Stimulated activated CD8-positive, alpha-beta memory T cell treated with anti-CD3 and anti-CD28 coated beads, Interleukin-15, amount 100 ng/mL, for 4 hours (primary cell): Measurements from ENCODE around the gene DUSP22.

Experiments
- DNase-seq, 2 donors: peaks; one replicate each; pipeline ENCODE4 v3.0.0-alpha.2; 2020; ENCODE audit warnings: low read depth in 2 of 2

Gene DUSP22

DNA sequence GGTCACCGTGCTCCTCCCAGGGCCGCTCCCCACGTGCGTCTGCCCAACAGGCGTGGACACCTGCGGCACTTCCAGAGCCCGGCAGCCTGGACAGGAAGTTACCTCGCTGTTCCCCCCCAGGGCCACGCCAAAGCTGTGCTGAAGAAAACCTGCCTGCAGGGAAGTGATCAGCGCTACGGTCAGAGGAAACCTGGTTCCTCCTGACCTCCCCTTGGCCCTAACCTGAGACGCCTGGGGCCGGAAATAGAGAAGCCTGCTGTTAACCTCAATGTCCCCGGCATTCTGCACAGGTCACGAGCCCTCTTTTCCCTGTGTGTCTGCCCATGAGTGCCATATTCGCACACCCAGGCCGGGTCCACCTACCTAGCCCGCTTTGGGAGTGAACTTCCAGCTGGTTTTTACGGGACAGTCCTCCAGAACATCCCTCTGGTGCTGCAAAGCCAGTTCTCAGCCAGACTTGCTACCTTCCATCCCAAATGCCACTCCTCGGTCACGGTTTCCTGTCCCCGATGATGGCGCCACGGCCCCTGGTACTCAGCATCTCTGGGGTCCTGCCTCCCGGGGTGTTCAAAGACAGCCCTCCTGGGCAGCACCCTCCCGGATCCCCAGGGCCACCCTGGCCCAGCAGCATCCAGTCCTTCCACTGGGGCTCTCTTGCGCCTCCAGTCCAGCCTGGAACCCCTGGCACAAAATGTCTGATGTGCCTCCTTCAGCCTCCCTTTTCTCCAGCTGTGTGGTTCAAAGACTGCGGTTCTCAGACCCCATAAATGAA, 87.3 kb downstream of the DUSP22 start:
- DNase-seq: no peak

DNA sequence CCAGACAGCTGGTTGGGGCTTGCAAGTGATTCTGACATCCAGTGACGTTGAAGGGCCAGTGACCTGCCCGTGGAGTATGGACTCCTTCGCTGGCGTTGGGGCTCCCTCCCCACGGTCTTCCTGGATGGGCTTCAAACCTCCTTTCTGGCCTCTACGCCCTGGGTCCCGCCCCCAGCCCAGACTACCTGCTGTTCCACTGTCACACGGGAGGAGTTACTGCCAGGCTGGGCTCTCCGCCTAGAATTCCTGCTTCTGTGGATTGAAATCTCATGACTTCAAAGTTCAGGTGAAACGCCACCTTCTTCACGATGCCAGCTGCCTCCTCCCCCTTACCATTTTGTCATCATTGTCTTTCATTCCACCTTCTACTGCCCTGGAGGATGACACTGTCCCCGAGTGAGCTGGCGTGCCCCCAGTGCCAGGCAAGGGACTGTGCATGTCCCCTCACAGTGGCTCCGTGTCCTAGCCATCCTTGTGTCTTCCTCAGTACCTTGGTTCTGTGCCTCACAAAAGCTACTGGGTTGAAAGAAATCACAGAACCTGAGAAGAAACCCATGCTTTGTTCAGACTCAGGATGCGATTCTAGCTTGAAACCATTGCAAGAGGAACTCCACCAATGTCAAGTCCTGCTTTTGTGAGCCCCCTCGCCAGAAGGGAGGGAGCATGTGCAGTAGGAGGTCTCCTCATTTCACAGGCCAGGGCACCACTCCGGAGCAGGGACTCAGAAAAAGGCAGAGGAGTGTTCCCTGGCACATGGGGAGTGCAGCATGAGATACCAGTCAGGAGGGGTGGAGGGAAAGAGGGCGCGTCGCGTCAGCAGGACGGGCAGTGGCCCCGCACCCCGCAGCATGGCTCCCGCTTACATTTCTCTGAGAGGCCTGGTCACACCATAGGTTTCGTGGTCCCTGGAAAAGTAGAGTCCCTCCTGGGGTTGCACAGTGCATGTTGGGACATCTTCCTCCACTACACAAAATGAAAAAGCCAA, 88.2 kb downstream of the DUSP22 start:
- DNase-seq: no peak

DNA sequence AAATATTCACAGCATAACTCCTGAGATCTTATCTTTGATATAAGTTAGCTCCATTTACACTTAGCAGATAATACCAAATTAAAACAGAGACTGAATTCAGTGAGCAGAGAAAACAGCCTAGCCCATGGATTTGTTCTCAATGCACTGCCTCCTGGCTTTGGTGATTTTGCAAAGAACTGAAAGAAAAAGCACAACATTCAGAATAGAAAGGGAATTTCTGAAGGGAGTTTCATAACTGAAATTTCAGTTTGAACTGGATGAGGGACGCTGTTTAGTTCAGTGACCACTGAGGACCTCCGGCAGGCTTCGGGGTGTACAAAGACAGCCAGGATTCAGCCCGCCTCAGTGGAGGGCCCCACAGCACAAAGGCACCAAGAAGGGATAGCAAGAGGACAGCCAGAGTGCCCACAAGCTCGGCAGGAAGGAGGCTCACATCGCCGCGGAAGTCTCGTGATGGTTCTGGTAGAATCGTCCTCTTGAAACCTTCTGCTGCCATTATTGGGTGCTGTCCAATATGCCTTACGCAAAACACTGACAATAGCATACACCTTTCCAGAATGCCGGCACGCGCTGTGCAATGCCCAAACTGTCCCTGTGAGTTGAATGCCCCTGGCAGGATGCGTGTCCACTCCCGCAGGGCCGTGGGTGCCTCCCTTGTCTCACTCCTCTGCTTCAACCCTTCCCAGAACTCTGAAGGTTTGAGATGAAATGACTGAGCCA, 89.6 kb downstream of the DUSP22 start:
- no peak for DNase-seq

DNA sequence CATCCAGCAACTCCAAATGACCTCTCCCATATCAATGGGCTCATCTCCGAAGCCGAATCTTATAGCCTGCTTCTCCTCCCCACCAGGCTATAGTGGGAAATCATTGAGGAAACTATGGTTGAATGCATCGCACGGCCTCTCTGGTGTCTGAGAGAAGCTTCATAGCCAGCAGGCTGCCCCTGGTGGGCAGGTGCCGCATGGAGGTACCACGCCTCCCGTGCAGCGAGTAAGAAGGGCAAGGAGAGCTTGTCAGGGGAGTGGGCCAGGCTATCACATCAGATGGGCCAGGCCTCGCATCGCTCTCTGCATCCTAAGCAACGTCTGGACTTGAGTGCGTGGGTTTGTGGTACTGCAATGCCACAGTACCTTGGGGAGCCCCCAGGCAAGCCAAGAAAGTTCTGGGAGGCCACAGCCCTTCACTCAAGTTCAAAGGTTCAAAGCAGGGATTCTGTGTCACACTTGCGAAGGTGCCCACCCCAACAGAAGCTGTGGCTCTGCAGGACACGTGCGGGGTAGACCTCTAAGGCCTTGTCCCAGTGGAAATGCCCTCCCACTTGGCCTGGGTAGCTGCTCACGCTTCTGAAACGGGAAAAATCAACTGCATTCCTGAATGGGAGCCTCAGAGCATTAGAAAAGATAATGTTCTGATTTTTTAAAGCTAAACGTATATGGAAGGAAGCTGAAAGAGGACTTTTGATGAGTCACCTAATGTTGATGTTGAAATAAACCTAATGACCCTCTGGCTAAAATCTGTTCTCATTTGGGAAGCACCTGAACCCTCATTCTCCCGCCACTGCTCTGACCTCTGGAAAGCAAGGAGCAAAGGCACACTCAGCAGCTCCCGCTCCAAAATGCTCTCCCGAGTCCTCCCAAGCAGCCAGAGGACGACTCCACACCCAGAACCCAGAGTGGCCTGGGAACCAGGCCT, 90.9 kb downstream of the DUSP22 start:
- no peak for DNase-seq

DNA sequence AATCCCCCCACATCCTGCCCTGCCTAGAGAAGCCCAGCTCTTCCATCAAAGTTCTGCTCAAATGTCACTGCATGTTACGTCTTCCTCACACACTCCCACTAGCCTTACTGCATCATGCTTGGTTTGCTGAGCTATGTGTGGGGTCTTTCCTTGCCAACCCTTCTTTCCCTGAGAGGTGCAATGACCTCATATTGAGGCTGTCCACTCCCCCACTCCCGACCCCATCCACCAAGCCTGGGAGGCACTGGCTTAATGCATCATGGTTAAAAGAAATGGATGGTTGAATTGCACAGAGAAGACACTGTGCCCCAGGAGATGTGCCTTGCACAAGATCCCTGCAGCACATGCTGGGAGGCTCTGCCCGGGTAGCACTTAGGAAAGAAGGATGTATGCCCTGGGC, 91.6 kb downstream of the DUSP22 start:
- no peak for DNase-seq

DNA sequence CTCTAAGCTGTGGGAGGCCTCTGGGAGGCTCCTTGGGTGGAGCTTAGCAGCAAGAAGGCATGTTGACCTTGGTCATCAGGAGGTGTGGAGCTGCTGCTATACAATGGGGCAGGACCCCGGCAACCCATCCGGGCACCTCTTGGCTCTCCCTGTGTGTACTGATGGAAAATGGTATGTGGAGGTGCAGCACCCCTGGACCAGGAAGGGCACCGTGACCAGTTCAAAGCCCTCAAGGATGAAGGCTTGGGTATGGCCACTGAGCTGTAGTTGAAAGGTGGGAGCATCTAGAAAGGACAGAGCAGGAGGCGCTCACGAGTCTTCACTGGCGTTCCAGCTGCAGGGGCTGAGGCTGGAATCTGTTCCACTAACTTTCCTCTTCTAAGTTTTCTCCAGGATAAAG, 92.6 kb downstream of the DUSP22 start:
- no peak for DNase-seq

DNA sequence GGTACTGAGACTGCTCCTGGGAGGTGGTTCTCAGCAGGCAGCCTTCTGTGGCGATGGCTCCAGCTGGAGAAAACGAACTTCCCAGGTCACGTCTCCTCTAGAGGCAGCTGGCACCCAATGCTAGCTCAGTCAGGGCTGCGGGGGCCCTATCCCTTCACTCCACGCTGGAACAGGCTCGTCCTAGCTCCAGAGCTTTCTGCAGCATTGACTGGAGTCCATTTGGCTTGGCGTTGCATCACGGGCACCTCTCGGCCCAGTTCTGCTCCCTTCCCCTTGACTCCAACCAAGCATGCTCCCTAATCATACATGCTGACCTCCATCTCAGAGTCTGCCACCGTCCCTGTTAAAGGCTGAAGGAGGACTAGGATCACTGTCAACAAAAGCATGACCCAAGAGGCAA, 93.3 kb downstream of the DUSP22 start:
- no peak for DNase-seq

DNA sequence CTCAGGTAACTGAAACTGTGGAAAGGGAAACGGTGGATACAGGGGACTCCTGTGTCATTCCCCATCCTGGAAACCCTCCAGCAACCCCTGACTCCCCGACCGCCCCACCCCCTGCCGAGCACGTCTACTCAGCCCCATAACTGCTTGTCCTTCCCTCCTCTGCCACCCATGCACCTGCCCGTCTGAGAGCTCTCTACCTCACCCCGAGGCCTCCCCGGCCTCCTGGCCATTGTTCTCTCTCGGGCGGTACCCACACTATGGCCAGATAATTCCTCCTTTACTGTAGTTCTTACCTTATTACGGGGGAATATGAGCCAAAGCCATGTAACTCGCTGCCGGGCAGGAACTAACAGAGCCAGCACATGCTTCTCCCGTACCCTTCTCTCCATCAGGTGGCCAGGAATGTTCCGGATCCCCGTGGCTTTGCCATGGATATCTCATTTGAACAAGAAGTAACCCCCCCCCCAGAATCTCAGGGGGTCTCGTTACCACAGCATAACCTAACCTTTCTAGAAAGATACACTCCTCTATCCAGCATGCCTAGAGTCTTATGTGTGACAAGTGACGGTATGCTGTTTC, 94.5 kb downstream of the DUSP22 start:
- DNase-seq: no peak

DNA sequence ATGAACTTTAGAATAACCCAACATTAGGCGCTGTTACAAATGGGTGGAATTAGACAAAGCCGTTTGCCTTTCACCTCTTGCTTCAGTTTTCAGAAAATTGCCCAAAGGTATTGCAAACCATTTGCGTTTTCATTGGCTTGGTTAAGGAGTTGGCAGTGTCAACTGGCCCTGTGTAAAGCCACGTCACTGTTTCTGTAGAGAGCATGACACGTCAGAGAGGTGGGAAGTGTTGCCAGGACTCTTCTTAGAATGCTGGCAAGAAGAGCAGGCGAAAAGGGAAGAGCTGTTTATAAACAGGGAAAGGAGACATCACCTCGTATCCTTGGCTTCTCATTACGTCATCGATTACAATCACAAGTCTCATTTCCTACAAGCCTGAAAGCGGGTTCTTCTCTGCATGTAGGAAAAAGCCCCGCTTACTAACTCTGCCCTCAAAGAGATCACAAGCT, 95.0 kb downstream of the DUSP22 start:
- DNase-seq: no peak

DNA sequence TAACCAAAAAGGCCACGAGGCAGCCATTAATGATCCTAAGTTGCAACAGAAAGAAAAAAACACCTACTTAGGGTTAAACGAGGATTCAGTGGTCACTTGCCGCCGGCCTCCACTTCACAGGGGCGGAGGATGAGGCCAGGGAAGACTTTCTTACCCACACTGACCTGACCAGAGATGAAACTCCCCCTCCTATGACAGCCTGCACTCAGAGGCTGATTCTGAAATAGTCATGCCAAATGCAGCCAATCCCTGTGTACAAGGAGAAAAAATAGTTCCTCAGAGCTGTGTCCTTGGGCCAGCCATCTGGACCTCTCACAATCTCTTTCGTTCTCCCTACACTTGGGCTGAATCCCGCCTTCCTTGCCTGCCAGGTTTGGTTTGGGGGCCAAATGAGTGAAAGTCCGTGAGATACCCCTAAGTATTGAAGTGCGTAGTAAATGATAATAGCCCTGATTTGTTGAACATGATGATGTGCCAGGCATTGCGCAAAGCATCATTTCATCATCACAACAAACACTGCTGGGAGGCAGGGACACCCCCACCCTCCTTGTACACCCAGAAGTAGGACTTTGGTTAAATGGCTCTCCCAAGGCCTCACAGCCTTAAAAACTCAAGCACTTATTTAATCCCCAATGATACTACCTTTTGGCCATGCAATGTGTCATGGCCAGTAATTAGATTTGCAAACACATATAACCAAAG, 96.1 kb downstream of the DUSP22 start:
- no peak for DNase-seq

DNA sequence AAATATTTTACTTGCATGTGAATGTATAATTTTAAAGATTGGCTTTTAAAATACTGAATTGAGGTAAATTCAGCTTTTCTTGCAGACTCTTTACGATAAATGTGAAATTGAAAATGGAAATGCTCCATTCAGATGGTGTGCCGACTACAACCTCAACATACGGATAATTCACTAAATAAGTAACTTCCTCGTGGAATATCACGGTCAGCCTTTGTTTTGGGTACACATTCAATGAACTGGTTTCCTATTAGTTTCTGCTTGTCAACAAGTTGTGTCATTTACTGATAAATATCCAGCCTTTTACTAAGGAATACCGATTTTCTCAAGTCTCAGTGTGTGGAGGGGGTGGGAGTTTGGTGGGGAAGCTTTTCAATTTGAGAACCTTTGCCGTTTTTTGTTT, 96.9 kb downstream of the DUSP22 start:
- no peak for DNase-seq

DNA sequence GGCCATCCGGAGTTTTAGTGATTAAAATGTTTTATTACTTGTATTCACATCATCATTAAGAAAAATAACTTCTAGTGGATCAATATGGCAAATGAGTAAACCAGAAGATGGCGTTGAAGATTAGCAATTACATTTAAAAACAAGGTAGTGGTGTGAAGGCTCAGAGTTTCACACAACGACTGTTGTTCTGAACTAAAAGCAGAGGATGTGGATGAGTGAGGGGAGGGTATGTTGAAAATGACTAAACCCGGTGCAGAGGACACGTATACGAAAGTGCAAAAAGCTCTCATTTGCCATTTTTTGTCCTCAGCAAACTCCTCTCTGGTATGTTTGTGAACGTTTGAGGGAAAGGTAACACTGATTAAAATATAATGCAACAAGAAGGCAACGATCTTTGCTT, 97.3 kb downstream of the DUSP22 start:
- no peak for DNase-seq

DNA sequence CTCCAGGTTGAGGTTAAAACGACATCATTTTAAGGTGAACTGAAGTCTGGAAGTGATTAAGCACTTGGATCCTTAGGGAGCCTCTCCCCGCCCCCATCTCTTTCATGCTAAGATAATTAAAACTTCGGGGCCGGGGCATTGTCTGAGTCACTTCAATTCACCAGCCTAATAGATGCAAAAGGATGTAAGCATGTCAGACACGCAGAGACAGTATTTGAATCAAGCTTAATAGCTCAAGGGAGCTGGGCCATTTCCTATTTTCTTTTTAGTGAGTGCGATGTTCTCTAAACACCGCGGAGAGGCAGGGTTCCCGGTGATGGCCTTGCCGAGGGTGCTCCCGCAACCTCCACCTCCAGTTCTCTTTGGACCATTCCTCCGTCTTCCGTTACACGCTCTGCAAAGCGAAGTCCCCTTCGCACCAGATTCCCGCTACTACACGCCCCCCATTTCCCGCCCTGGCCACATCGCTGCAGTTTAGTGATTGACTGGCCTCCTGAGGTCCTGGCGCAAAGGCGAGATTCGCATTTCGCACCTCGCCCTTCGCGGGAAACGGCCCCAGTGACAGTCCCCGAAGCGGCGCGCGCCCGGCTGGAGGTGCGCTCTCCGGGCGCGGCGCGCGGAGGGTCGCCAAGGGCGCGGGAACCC, 98.7 kb downstream of the DUSP22 start:
- no peak for DNase-seq

DNA sequence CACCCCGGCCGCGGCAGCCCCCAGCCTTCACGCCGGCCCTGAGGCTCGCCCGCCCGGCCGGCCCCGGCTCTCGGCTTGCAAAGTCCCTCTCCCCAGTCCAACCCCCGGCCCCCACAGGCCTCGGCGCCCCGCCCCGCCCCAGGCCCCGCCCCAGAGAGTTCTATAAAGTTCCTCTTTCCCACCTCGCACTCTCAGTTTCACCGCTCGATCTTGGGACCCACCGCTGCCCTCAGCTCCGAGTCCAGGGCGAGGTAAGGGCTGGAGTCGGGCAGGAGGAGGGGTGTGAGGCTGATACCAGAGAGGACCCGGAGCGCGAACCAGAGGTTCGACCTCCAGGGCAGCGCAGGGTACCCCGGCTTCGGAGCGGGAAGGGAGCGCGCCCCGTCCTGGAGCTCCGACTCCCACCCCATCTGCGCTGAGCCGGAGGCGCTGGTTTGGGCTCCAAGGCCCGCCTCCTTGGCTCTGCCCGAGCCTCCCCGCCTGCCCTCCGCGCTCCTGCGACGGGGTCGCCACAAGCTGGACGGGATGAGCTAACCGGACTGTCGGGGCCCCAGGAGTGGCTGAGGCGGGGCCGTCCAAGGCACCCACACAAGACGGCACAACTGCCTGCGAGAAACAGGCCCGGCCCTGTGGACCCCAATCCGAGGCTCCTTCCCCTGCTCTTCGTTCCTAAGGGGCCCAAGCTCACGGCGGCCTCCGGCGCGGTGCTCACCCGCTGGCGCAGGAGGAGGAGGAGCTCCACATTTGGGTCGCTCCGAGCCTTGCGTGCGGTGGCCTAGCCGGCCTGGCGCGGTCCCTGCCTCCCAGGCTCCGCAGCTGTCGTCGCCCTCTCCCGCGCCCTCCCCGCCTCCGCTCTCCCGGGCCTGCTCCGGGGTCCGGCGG, 99.5 kb downstream of the DUSP22 start, which contains the start of gene IRF4:
TSS of gene IRF4 (plus strand) at position 194 of the 882 bp plus-strand sequence. CDS start 1,401 bp downstream, outside the sequence.
- DNase-seq: peak; percentile 50 to 59

DNA sequence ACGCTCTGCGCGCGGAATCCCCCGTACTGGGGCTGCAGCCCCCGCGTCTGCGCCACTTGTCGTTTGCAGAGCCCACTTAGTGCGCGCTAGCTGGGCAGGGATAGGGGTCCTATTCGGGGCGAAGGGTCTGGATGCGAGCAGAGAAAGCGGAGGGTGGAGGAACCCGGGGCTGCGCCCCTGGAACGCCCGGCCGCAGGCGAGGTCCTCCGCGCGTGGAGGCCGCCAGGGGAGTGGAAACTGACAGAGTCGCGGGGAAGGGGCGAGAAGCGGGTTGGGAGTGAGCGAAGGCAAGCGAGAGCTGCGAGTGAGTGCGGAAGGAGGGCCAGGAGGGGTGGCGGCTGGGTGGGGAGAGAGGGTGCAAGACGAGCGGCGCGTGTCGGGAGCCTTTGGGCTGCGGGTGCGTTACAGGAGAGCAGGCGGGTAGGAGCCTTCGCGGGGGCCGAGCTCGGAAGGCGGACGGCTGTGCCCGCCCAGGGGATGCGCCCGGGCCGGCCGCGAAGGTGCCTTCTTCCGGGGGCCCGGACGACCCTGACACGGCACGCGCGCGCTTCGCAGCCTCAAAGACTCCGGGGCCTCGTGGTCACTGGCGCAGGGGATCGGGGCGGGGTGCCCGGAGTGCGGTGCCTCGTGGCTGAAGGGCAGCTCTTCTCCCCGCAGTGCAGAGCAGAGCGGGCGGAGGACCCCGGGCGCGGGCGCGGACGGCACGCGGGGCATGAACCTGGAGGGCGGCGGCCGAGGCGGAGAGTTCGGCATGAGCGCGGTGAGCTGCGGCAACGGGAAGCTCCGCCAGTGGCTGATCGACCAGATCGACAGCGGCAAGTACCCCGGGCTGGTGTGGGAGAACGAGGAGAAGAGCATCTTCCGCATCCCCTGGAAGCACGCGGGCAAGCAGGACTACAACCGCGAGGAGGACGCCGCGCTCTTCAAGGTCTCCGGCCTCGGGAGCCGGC, 100.4 kb downstream of the DUSP22 start:
- no peak for DNase-seq

DNA sequence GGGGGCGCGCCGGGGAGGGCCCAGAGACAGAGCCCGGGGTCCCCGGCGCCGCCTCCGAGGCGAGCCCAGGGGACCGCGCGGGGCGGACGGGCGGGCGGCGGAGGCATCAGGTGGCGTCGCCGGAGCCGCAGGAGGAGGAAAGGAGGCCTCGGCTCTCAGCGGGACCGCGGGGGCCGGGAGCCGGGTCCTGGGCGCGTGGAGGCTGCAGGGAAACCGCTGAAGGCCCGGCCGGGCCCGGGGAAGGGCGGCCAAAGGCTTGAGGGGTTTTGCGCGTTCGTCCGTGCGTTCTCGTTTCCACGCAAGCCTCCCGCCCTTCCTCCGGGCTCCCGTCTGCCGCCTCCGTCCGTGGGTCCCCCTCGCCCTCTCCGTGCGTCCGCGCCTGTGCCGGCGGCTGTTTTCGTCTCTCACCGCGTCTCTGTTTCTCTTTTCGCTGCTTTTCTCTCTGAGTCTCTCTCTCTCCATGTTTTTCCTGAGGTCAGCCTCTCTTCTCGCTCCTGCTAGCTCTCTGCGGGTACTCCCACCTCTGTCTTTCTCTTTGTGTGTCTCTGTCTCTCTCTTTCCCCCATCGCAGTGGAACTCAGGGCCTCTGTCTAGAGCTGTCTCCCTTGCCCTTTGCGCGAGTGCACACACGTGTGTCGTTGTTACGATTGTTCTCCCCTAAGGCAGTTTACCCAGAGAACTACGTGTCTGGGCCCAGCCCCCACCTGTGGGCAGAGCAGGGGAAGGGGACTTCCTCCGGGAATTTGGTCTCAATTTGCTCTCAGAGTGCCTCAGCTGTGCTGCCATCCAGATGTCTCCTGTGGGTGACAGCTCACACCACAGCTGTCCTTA, 101.3 kb downstream of the DUSP22 start:
- DNase-seq: no peak
